IMR-90 (cell line): ENCODE data around the gene PSMD1.

Experiments
- BHLHE40 ChIP-seq: fragments of 150-350 bp; IDR thresholded peaks from 2 replicates; pipeline ENCODE4 v1.6.1; 2016; ENCODE audit warnings: mild to moderate bottlenecking, low read depth, low read length
- CHD1 ChIP-seq: IDR thresholded peaks from 2 replicates; pipeline ENCODE4 v1.6.1; 2012; ENCODE audit warnings: low read depth, low read length, improper control_type of control experiment
- FOS ChIP-seq: fragments of 150-350 bp; IDR thresholded peaks from 2 replicates; pipeline ENCODE4 v1.6.1; 2016; ENCODE audit warnings: low read depth, low read length
- MAFK ChIP-seq: IDR thresholded peaks from 2 replicates; pipeline ENCODE4 v1.6.1; 2012; ENCODE audit warnings: low read depth, low read length, improper control_type of control experiment
- MAZ ChIP-seq: IDR thresholded peaks from 2 replicates; pipeline ENCODE4 v1.6.1; 2012; ENCODE audit warnings: low read depth, mild to moderate bottlenecking, low read length, improper control_type of control experiment, moderate library complexity, borderline replicate concordance
- MXI1 ChIP-seq: IDR thresholded peaks from 2 replicates; pipeline ENCODE4 v1.6.1; 2012; ENCODE audit warnings: low read depth, mild to moderate bottlenecking, low read length, moderate library complexity, borderline replicate concordance
- POLR2A ChIP-seq: IDR thresholded peaks from 2 replicates; pipeline ENCODE4 v1.6.1; 2012; ENCODE audit warnings: mild to moderate bottlenecking, low read depth, low read length
- RAD21 ChIP-seq: IDR thresholded peaks from 2 replicates; pipeline ENCODE4 v1.6.1; 2012; ENCODE audit warnings: low read length, improper control_type of control experiment
- RCOR1 ChIP-seq: IDR thresholded peaks from 2 replicates; pipeline ENCODE4 v1.6.1; 2012; ENCODE audit warnings: mild to moderate bottlenecking, low read length, improper control_type of control experiment; ENCODE audit not compliant: insufficient replicate concordance
- RFX5 ChIP-seq: IDR thresholded peaks from 2 replicates; pipeline ENCODE4 v1.8.0; 2012; ENCODE audit warnings: low read depth, mild to moderate bottlenecking, low read length, moderate library complexity
- SMC3 ChIP-seq: fragments of 150-350 bp; IDR thresholded peaks from 2 replicates; pipeline ENCODE4 v1.6.1; 2016; ENCODE audit warnings: low read depth, mild to moderate bottlenecking, antibody characterized with exemption, low read length, moderate library complexity
- TF ChIP-seq, protein P1 (sequence below): conservative IDR thresholded peaks from 2 replicates; pipeline ENCODE4 v1.5.1; 2012; ENCODE audit warnings: mild to moderate bottlenecking, low read depth, low read length, improper control_type of control experiment
- TF ChIP-seq, protein P2 (sequence below): fragments of 150-350 bp; IDR thresholded peaks from 2 replicates; pipeline ENCODE4 v1.6.1; 2016; ENCODE audit warnings: low read depth, mild to moderate bottlenecking, low read length, moderate library complexity, borderline replicate concordance

DNA sequence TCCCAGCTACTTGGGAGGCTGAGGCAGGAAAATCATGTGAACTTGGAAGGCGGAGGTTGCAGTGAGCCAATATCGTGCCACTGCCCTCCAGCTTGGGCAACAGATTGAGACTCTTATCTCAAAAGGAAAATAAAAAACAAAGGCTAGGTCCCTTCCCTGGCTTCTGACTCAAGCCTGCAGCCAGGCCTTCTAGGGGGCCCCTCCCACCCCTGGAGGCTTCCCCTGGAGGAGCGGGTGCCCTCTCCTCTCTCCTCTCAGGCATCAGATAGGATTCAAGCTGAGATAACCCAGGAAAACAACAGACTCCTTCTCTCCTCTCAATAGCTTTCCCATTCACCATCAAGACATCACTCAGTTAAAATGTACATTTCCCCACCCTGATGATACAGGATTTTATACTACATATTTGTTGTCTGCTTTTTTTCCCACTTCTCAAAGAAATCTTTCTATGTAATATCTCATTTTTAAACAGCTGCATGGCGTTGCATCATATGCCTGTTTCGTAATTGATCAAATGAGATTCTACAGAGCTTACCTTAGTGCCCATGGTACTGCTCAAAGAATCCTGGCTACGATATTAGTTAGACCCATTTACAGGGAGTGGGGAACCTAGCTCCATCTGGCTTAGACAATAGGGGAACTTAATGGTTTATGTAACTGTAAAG, 40.0 kb upstream of the PSMD1 start:
- TF ChIP-seq, protein P1, sequence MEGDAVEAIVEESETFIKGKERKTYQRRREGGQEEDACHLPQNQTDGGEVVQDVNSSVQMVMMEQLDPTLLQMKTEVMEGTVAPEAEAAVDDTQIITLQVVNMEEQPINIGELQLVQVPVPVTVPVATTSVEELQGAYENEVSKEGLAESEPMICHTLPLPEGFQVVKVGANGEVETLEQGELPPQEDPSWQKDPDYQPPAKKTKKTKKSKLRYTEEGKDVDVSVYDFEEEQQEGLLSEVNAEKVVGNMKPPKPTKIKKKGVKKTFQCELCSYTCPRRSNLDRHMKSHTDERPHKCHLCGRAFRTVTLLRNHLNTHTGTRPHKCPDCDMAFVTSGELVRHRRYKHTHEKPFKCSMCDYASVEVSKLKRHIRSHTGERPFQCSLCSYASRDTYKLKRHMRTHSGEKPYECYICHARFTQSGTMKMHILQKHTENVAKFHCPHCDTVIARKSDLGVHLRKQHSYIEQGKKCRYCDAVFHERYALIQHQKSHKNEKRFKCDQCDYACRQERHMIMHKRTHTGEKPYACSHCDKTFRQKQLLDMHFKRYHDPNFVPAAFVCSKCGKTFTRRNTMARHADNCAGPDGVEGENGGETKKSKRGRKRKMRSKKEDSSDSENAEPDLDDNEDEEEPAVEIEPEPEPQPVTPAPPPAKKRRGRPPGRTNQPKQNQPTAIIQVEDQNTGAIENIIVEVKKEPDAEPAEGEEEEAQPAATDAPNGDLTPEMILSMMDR, result no peak
- TF ChIP-seq, protein P2, sequence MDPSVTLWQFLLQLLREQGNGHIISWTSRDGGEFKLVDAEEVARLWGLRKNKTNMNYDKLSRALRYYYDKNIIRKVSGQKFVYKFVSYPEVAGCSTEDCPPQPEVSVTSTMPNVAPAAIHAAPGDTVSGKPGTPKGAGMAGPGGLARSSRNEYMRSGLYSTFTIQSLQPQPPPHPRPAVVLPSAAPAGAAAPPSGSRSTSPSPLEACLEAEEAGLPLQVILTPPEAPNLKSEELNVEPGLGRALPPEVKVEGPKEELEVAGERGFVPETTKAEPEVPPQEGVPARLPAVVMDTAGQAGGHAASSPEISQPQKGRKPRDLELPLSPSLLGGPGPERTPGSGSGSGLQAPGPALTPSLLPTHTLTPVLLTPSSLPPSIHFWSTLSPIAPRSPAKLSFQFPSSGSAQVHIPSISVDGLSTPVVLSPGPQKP, result no peak
- no peak for TF ChIP-seq CHD1
- no peak for TF ChIP-seq SMC3
- no peak for TF ChIP-seq POLR2A
- no peak for TF ChIP-seq MXI1
- TF ChIP-seq RCOR1, result no peak
- no peak for TF ChIP-seq MAZ
- TF ChIP-seq RAD21, result no peak
- TF ChIP-seq RFX5, result no peak
- no peak for TF ChIP-seq MAFK
- TF ChIP-seq FOS, result no peak
- TF ChIP-seq BHLHE40, result no peak
